SK-MEL-5 (cell line): ENCODE data around the gene PIP5K1B. TPM values are rescaled to one million over a fixed set of nuclear protein-coding genes. Genes with fewer than 3 reads are reported as not detected.

Source experiments
- DNase-seq: peaks from one replicate; pipeline ENCODE4 v3.0.0-alpha.2; 2016; ENCODE audit warnings: low read depth, low spot score
- in situ Hi-C: cut with HindIII; loops from 2 replicates; pipeline ENCODE4 v1.10.0; 2016; ENCODE audit warnings: low sequenced_read_pairs, high pct_unique_total_duplicates, low pct_unique_long_range_greater_than_20kb
- total RNA-seq: library from RNA; depleted of rRNA; stranded (reverse); fragments of >200 nt; shearing (Covaris generic); gene quantifications from 2 replicates; pipeline ENCODE4 v1.2.3, GENCODE V29; 2014

The PIP5K1B gene
- total RNA-seq, 1 experiment from 2014 or later, result 5.0 TPM

- no peak for DNase-seq
- in situ Hi-C loops, result no loop called here
Measured at GRCh38 chr9:68995776-68996175, 290.7 kb downstream of the PIP5K1B start.

- DNase-seq, result no peak
- in situ Hi-C loops, result no loop called here
Measured at GRCh38 chr9:68996462-68996861, 291.4 kb downstream of the PIP5K1B start.

GRCh38 chr9:68997666-68998065 lies 292.6 kb downstream of the PIP5K1B start:
- DNase-seq, result no peak
- in situ Hi-C loops, result no loop called here

GRCh38 chr9:68998385-68998784 lies 293.3 kb downstream of the PIP5K1B start:
- DNase-seq, result peak; percentile 23
- in situ Hi-C loops, result no loop called here

GRCh38 chr9:68998812-68999211 lies 293.8 kb downstream of the PIP5K1B start:
- DNase-seq, result no peak
- in situ Hi-C loops, result no loop called here

GRCh38 chr9:68999393-69000105 lies 294.5 kb downstream of the PIP5K1B start:
- peak; percentile 91 for DNase-seq
- in situ Hi-C loops, result no loop called here

- DNase-seq, result no peak
- in situ Hi-C loops, result no loop called here
Measured at GRCh38 chr9:69001921-69002320, 296.9 kb downstream of the PIP5K1B start.

GRCh38 chr9:69003051-69003450 lies 298.0 kb downstream of the PIP5K1B start:
- no peak for DNase-seq
- in situ Hi-C loops, result no loop called here

GRCh38 chr9:69004836-69005235 lies 299.8 kb downstream of the PIP5K1B start:
- DNase-seq, result no peak
- in situ Hi-C loops, result no loop called here

- DNase-seq, result no peak
- in situ Hi-C loops, result no loop called here
Measured at GRCh38 chr9:69009708-69010107, 304.7 kb downstream of the PIP5K1B start.

GRCh38 chr9:69012696-69013381 lies 307.8 kb downstream of the PIP5K1B start:
- in situ Hi-C loops, result no loop called here
- no peak for DNase-seq

GRCh38 chr9:69013382-69013727 lies 308.3 kb downstream of the PIP5K1B start:
- DNase-seq, result no peak
- in situ Hi-C loops, result no loop called here

- DNase-seq, result no peak
- in situ Hi-C loops, result no loop called here
Measured at GRCh38 chr9:69014013-69014412, 309.0 kb downstream of the PIP5K1B start, which contains the start of gene PRKACG. Gene PRKACG, minus strand, starts transcription at chr9:69014113. Its CDS starts 21 bp downstream, at chr9:69014092.

- no peak for DNase-seq
- in situ Hi-C loops, result no loop called here
Measured at GRCh38 chr9:69016191-69017096, 311.4 kb downstream of the PIP5K1B start.

GRCh38 chr9:69018737-69019136 lies 313.7 kb downstream of the PIP5K1B start:
- in situ Hi-C loops, result no loop called here
- peak; percentile 22 for DNase-seq

GRCh38 chr9:69019808-69020207 lies 314.8 kb downstream of the PIP5K1B start:
- DNase-seq, result no peak
- in situ Hi-C loops, result no loop called here

GRCh38 chr9:69020301-69021145 lies 315.5 kb downstream of the PIP5K1B start:
- no peak for DNase-seq
- in situ Hi-C loops, result no loop called here
